ENCODE data around the gene RSL24D1. TPM values are rescaled to one million over a fixed set of nuclear protein-coding genes. Genes with fewer than 3 reads are reported as not detected.

The RSL24D1 gene
- total and polyA plus RNA-seq, 7 donors = 56.2 to 171 (median 106) TPM

GRCh38 chr15:55195996-55196395 lies 745 bp downstream of the RSL24D1 start:
- peaks cover 0 to 38% (median 32%) of the 10 kb centered on the region in 4 donors for H3K4me1 ChIP-seq
- TF ChIP-seq POLR2AphosphoS5 (IDR thresholded peaks at IDR 0.05) = no peak
- no peak for TF ChIP-seq POLR2A (IDR thresholded peaks at IDR 0.05)
- no peak for TF ChIP-seq CTCF (IDR thresholded peaks at IDR 0.05)
- no peak for TF ChIP-seq EP300 (IDR thresholded peaks at IDR 0.05)
- 0 to 1% methylated on average over 9 of the region's 9 CpGs for WGBS, 2 donors
- DNase-seq = no peak
- H3K27me3 ChIP-seq = no peaks in the 10 kb centered on the region
- H3K27ac ChIP-seq = peak overlapping the region; percentile 93 to 95 (median 94)
- intact Hi-C loops (cut with DNase I) = loop anchor here (5.0 kb wide), 2 partner anchors 96 to 211 kb away; partner anchors contain the start of genes CCPG1 and PIERCE2
- peak overlapping the region; percentile 81 to 93 (median 92) for H3K4me3 ChIP-seq
- no peaks in the 10 kb centered on the region for H3K9me3 ChIP-seq
- peaks cover 0 to 11% (median 4%) of the 10 kb centered on the region in 4 donors for H3K36me3 ChIP-seq

GRCh38 chr15:55194256-55194655 lies 2.5 kb downstream of the RSL24D1 start:
- intact Hi-C loops (cut with DNase I) = no loop called here
- no peaks in the 10 kb centered on the region for H3K9me3 ChIP-seq
- H3K27ac ChIP-seq = no peak overlapping the region
- no peaks in the 10 kb centered on the region for H3K27me3 ChIP-seq
- peaks cover 0 to 38% (median 32%) of the 10 kb centered on the region in 4 donors for H3K4me1 ChIP-seq
- TF ChIP-seq EP300 (IDR thresholded peaks at IDR 0.05) = no peak
- TF ChIP-seq CTCF (IDR thresholded peaks at IDR 0.05) = no peak
- TF ChIP-seq POLR2A (IDR thresholded peaks at IDR 0.05) = no peak
- TF ChIP-seq POLR2AphosphoS5 (IDR thresholded peaks at IDR 0.05) = no peak
- peaks cover 0 to 29% (median 9%) of the 10 kb centered on the region in 4 donors for H3K36me3 ChIP-seq
- no peak overlapping the region for H3K4me3 ChIP-seq
- DNase-seq = no peak

GRCh38 chr15:55186331-55186730 lies 10.4 kb downstream of the RSL24D1 start:
- peaks cover 0 to 75% (median 21%) of the 10 kb centered on the region in 4 donors for H3K36me3 ChIP-seq
- 77 to 82% methylated on average over 1 of the region's 1 CpG for WGBS, 2 donors
- TF ChIP-seq EP300 (IDR thresholded peaks at IDR 0.05) (no peak), POLR2AphosphoS5 (IDR thresholded peaks at IDR 0.05) (no peak), POLR2A (IDR thresholded peaks at IDR 0.05) (no peak), CTCF (IDR thresholded peaks at IDR 0.05) (no peak)
- H3K9me3 ChIP-seq = no peaks in the 10 kb centered on the region
- intact Hi-C loops (cut with DNase I) = no loop called here
- H3K4me1 ChIP-seq = no peaks in the 10 kb centered on the region
- no peak overlapping the region for H3K27ac ChIP-seq
- no peak for DNase-seq
- no peaks in the 10 kb centered on the region for H3K27me3 ChIP-seq
- H3K4me3 ChIP-seq = no peak overlapping the region

- Histone ChIP-seq H3K27me3 (no peaks in the 10 kb centered on the region), H3K27ac (no peak overlapping the region), H3K36me3 (peaks cover 0 to 74% (median 18%) of the 10 kb centered on the region in 4 donors), H3K9me3 (no peaks in the 10 kb centered on the region), H3K4me3 (no peak overlapping the region), H3K4me1 (no peaks in the 10 kb centered on the region)
- TF ChIP-seq CTCF (IDR thresholded peaks at IDR 0.05) (no peak), POLR2A (IDR thresholded peaks at IDR 0.05) (no peak)
- no peak for DNase-seq
- 68 to 86% methylated on average over 2 of the region's 2 CpGs for WGBS, 2 donors
- intact Hi-C loops (cut with DNase I) = no loop called here
Measured at GRCh38 chr15:55183679-55184078, 13.1 kb downstream of the RSL24D1 start.

GRCh38 chr15:55179141-55179540 lies 17.6 kb downstream of the RSL24D1 start:
- no peak for DNase-seq
- Histone ChIP-seq H3K4me1 (no peaks in the 10 kb centered on the region), H3K27me3 (no peaks in the 10 kb centered on the region), H3K4me3 (no peak overlapping the region), H3K27ac (no peak overlapping the region), H3K36me3 (peaks cover 0 to 61% (median 15%) of the 10 kb centered on the region in 4 donors), H3K9me3 (no peaks in the 10 kb centered on the region)
- intact Hi-C loops (cut with DNase I) = no loop called here
- TF ChIP-seq CTCF (IDR thresholded peaks at IDR 0.05) (no peak), EP300 (IDR thresholded peaks at IDR 0.05) (no peak), POLR2A (IDR thresholded peaks at IDR 0.05) (no peak), POLR2AphosphoS5 (IDR thresholded peaks at IDR 0.05) (no peak)

Measured in sigmoid colon (tissue), 7 donors.